SIG-M5 treated with dmso at 0.1 percent for 504 hours (cell line): ENCODE data around the gene CCDC9B.

Experiments used
- DNase-seq: peaks from one replicate; lab custom pipeline; 2025; ENCODE audit not compliant: unreplicated experiment; lab: John Stamatoyannopoulos, UW

CCDC9B gene

GRCh38 chr15:40340740-40341400 is at the start of gene CCDC9B:
TSS of gene CCDC9B (minus strand) at chr15:40340939. CDS start at chr15:40340819, 120 bp downstream.
- DNase-seq: no peak

- no peak for DNase-seq
Observed at GRCh38 chr15:40389824-40390595, 49.3 kb upstream of the CCDC9B start.

DNA sequence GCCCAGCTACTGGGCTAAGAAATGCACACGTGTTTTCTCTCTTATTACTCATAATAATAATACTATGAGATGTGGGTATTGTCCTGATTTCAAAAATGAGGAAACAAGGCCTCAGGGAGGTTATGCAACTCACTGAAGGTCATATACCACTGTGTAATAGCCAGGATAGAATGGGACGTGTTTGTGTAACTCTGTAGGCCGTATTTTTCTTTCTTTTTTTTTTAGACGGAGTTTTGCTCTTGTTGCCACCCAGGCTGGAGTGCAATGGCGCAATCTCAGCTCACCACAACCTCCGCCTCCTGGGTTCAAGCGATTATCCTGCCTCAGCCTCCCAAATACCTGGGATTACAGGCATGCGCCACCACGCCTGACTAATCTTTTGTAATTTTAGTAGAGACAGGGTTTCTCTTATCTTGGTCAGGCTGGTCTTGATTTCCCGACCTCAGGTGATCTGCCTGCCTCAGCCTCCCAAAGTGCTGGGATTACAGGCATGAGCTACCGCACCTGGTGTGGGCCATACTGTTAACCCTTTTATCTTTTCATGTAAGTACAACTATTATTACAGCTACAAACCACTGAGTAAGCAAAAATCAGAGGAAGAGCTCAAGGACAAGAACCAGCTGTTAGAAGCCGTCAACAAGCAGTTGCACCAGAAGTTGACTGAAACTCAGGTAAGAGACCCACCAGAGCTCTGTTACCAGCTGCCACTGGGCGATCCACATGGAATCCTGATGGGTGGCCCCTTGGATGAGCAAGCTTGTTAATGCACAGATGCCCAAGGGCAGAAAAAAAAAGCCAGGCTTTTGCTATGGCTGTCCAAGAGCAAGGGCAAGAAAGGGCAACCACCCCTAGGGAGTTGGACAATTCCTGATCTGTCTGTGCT is 48.4 kb upstream of the CCDC9B start:
- peak; percentile 92 for DNase-seq

DNA sequence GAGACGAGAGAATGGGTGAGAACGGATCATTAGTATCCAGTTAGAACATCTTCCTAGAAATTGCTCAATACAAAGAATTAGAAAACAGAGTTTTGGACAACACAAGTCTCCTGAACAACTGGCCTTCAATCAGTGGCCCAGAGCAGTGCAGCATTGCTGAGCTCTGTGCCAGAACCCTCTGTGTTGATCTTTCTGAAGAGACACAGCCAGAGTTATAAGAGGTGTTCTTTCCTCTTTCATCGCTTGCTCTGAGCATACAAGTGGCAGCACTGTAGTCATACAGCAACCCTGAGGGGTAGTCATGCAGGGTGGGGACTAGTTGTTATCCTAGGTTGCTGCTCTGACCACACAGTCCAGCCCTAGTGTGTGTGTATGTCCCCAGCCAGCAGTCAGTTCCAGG is 45.7 kb upstream of the CCDC9B start:
- no peak for DNase-seq

GRCh38 chr15:40382580-40383456 is 42.1 kb upstream of the CCDC9B start, which contains the start of gene KNSTRN:
TSS of gene KNSTRN (plus strand) at chr15:40382721. CDS start at chr15:40382836, 115 bp downstream.
- peak; percentile 93 for DNase-seq

DNA sequence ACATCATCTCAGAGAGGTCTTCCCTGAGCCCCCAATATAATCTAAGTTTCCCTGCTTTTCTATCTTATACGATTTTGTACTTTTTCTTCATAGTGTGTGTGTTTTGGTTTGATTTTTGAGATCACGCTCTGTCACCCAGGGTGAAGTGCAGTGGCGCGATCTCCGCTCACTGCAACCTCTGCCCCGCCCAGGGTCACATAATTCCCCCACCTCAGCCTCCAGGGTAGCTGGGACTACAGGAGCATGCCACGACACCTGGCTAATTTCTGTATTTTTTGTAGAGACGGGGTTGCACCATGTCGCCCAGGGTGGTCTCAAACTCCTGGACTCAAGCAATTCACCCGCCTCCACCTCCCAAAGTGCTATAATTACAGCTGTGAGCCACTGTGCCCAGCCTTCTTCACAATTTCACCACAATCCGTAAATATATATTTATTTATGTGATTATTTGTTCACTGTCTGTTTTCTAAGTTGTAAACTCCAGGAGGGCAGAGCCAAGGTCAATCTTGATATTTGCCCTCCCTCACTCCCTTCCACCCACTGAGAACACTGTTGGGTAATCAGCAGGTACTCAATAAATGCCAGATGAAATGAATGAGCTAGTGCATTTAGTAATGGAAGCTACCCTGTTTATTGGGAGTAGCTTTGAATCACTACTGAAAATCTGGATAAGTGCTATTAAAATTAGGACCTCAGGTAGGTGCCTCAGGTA is 41.2 kb upstream of the CCDC9B start:
- no peak for DNase-seq

DNA sequence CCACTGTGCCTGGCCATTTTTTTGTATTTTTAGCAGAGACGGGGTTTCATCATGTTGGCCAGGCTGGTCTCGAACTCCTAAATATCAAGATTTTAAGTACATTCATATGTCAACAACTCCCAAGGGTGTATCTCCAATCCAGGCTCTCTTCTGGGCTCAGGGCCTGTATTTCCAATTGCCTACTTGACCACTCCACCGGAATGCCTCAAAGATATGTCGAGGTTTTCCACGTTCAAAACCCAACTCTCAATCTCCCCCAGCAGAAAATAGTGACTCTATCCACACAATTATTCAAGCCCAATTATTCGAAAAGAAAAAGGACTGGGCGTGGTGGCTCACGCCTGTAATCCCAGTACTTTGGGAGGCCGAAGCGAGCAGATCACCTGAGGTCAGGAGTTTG is 39.9 kb upstream of the CCDC9B start:
- DNase-seq: no peak

DNA sequence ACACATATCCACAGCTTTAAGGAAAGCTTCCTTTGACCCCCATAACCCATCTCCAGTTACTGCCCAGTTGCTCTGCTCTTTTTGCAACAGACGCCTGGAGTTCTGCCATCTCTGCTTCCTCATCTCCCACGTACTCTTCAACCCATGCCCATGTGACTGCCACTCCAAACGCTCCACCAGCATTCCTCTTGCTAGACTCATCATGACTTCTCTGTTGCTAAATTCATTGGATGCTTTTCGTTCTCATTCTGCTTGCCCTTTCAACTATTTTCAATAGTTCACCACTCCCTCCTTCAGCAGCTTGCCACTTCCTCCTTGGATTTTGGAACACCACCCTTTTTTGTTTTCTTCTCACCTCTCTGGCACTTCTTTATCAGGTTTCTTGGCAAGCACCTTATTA is 39.1 kb upstream of the CCDC9B start:
- DNase-seq: peak; percentile 25

DNA sequence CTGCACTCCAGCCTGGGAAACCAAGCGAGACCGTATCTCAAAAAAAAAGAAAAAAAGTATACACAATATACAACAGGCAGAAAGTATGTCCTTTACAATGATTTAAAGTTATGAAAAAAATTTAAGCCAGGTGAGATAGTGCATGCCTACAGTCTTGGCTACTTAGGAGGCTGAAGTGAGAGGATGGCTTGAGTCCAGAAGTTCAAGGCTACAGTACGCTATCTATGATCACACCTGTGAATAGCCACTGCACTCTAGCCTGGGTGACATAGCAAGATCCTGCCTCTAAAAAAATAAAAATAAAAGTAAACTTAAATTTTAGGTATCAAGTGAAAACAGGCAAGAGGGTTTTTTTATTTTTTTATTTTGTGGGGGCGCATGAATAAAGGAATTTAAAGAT is 38.6 kb upstream of the CCDC9B start:
- DNase-seq: no peak

GRCh38 chr15:40377606-40378005 is 36.9 kb upstream of the CCDC9B start:
- DNase-seq: no peak

DNA sequence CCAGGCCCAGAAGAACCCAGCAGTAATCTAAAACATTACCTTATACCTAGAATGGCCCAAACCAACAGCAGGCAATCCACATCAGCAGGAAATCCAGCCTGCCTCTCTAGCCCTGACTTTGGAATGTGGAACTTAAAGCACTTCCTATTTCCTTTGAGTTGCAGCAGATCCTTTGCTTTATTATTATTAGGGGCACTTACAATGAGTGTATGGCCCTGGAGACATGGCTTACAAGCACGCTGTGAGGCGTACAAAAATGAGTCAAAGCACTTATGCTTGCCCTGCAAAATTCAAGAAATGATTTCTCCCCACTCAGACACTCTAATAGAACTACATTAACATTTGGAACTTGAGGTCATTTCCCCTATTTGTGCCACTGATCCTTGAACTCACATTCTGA is 32.2 kb upstream of the CCDC9B start:
- peak; percentile 7 for DNase-seq

- DNase-seq: no peak
Observed at GRCh38 chr15:40369971-40370370, 29.2 kb upstream of the CCDC9B start.

GRCh38 chr15:40369474-40369869 is 28.7 kb upstream of the CCDC9B start:
- no peak for DNase-seq

DNA sequence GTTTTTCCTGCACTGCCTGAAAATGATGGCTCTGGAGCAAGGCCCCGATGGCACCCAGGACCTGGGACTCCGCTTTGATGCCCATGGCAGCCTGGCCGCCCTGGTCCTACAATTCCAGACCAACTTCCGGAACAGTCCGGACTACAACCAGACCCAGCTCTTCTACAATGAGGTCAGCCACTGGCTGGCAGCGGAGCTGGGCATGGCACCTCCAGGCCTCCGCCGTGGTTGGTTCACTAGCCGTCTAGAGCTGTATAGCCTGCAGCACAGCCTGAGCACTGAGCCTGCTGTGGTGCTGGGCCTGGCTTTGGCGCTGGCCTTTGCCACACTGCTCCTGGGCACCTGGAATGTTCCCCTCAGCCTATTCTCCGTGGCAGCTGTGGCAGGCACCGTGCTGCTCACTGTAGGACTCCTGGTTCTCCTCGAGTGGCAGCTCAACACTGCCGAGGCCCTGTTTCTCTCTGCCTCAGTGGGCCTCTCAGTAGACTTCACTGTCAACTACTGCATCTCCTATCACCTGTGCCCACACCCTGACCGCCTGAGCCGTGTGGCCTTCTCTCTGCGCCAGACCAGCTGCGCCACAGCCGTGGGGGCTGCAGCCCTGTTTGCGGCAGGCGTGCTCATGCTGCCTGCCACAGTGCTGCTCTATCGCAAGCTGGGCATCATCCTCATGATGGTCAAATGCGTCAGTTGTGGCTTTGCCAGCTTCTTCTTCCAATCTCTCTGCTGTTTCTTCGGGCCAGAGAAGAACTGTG is 28.2 kb upstream of the CCDC9B start:
- DNase-seq: no peak

GRCh38 chr15:40367686-40368611 is 27.2 kb upstream of the CCDC9B start:
- peak; percentile 83 for DNase-seq

DNA sequence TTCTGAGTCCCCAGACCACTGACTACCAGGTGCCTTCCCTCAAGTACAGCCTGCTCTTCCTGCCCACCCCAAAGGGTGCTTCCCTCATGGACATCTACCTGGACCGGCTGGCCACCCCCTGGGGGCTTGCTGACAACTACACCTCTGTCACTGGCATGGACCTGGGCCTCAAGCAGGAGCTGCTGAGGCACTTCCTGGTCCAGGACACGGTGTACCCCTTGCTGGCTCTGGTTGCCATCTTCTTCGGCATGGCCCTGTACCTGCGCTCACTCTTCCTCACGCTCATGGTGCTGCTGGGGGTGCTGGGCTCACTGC is 26.6 kb upstream of the CCDC9B start:
- no peak for DNase-seq

DNA sequence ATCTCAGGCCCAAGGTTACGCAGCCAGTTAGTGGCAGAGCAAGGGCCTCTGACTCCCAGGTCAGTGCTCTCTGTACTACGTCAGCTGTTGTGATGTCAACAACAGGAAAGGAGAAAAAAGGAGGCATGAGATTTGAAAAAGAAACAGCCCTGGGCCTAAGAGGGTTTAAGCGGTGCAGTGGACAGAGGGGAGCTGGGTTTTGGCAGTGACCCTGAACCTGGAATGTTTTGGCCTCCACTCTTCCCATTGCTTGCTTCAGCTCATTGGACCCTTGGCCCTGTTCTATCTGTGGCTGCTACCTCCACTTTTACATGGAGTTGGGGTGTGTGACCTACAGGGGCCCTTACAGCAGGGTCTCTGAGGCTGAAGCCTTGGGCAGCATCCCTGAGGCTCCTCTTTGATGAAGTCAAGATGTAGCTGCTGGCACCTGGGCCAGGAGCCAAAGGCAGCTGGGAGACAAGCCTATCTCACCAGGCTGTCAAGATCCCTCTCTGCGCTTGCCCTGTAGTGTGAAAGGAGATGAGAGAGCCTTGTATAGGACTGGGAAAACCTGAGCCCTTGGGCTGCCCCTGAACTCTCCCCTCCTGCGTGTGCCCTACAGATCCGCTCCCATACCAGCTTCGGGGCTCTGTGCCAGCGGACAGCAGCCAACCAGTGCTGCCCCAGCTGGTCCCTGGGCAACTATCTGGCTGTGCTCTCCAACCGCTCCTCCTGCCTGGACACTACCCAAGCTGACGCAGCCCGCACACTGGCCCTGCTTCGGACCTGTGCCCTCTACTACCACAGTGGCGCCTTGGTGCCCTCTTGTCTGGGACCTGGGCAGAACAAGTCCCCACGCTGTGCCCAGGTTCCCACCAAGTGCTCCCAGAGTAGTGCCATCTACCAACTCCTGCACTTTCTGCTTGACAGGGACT is 26.0 kb upstream of the CCDC9B start:
- DNase-seq: no peak
